ENCODE results near the gene RTL10.

RTL10 gene

GRCh38 chr22:19898831-19899567, 44.3 kb upstream of the RTL10 start:
- POLR2A ChIA-PET = no interaction called here
- TF ChIP-seq ZEB2 (tag by site-specific recombination; IDR thresholded peaks at IDR 0.05) = no peak
- TF ChIP-seq ZNF747 (tag by site-specific recombination; IDR thresholded peaks at IDR 0.05) = no peak
- TF ChIP-seq ZNF248 (tag by site-specific recombination; IDR thresholded peaks at IDR 0.05) = no peak
- no peak for TF ChIP-seq ZNF776 (tag by site-specific recombination; IDR thresholded peaks at IDR 0.05; ENCODE audit: borderline replicate concordance)
- no peak for TF ChIP-seq ZNF488 (tag by site-specific recombination; IDR thresholded peaks at IDR 0.05)
- no peak for TF ChIP-seq SCRT2 (tag by site-specific recombination; IDR thresholded peaks at IDR 0.05)
- no peak for TF ChIP-seq ZNF302 (tag by site-specific recombination; IDR thresholded peaks at IDR 0.05; ENCODE audit: low read depth)
- TF ChIP-seq ZSCAN5A (tag by site-specific recombination; IDR thresholded peaks at IDR 0.05) = no peak
- no peak for TF ChIP-seq PRDM1 (tag by site-specific recombination; IDR thresholded peaks at IDR 0.05)
- TF ChIP-seq KLF10 (tag by site-specific recombination; IDR thresholded peaks at IDR 0.05) = no peak
- no peak for TF ChIP-seq ZNF426 (tag by site-specific recombination; IDR thresholded peaks at IDR 0.05)
- no peak for TF ChIP-seq ZNF830 (tag by site-specific recombination; IDR thresholded peaks at IDR 0.05; ENCODE audit: low read depth)
- no peak for TF ChIP-seq BCL11A (tag by site-specific recombination; IDR thresholded peaks at IDR 0.05; ENCODE audit: low read depth)
- no peak for TF ChIP-seq ZNF610 (tag by site-specific recombination; IDR thresholded peaks at IDR 0.05; ENCODE audit: borderline replicate concordance)
- H3K36me3 ChIP-seq (ENCODE audit: control insufficient read depth in 2 of 2, insufficient read depth in 1 of 2, low read length in 2 of 2) = peaks cover 0 to 20% of the 10 kb centered on the region in 2 experiments; a peak in 1 of 3 replicates
- H3K4me3 ChIP-seq (ENCODE audit: low read depth, low read length) = no peak overlapping the region
- CTCF ChIA-PET = interaction anchor here (0.6 to 2.0 kb wide), 2 partner anchors 9 to 11 kb away, joined by 3 to 8 read pairs; no protein-coding TSS in a partner anchor
- no peaks in the 10 kb centered on the region for H3K9me3 ChIP-seq (ENCODE audit: control insufficient read depth, insufficient read depth, low read depth, low read length)
- H3K4me1 ChIP-seq (ENCODE audit: control insufficient read depth, insufficient read depth, low read length) = no peaks in the 10 kb centered on the region
- no peak overlapping the region for H3K27ac ChIP-seq (ENCODE audit: extremely low read depth, low read depth, low read length)

- no peaks in the 10 kb centered on the region for H3K9me3 ChIP-seq (ENCODE audit: control insufficient read depth, insufficient read depth, low read depth, low read length)
- no peak overlapping the region for H3K27ac ChIP-seq (ENCODE audit: extremely low read depth, low read depth, low read length)
- POLR2A ChIA-PET = no interaction called here
- no peak overlapping the region for H3K4me3 ChIP-seq (ENCODE audit: low read depth, low read length)
- peaks cover 0 to 28% of the 10 kb centered on the region in 2 experiments; a peak in 1 of 3 replicates for H3K36me3 ChIP-seq (ENCODE audit: control insufficient read depth in 2 of 2, insufficient read depth in 1 of 2, low read length in 2 of 2)
- CTCF ChIA-PET = interaction anchor here (0.6 to 2.0 kb wide), 3 partner anchors 12 to 76 kb away, joined by 3 to 8 read pairs (median 5); no protein-coding TSS in a partner anchor
- H3K4me1 ChIP-seq (ENCODE audit: control insufficient read depth, insufficient read depth, low read length) = no peaks in the 10 kb centered on the region
- no peak for TF ChIP-seq ZNF404 (tag by site-specific recombination; IDR thresholded peaks at IDR 0.05)
- no peak for TF ChIP-seq ZNF398 (tag by site-specific recombination; IDR thresholded peaks at IDR 0.05)
- TF ChIP-seq YY1 (tag by site-specific recombination; IDR thresholded peaks at IDR 0.05) = no peak
- TF ChIP-seq ZNF335 (tag by site-specific recombination; conservative IDR thresholded peaks at IDR 0.05) = no peak
- TF ChIP-seq ZNF830 (tag by site-specific recombination; IDR thresholded peaks at IDR 0.05; ENCODE audit: low read depth) = no peak
- no peak for TF ChIP-seq ZNF660 (tag by site-specific recombination; IDR thresholded peaks at IDR 0.05)
- no peak for TF ChIP-seq BCL11A (tag by site-specific recombination; IDR thresholded peaks at IDR 0.05; ENCODE audit: low read depth)
- TF ChIP-seq ZNF175 (tag by site-specific recombination; IDR thresholded peaks at IDR 0.05) = no peak
- TF ChIP-seq PRDM4 (tag by site-specific recombination; IDR thresholded peaks at IDR 0.05) = no peak
- TF ChIP-seq ZBTB49 (tag by site-specific recombination; IDR thresholded peaks at IDR 0.05; ENCODE audit: low read depth) = no peak
- no peak for TF ChIP-seq ZNF449 (tag by site-specific recombination; IDR thresholded peaks at IDR 0.05)
- no peak for TF ChIP-seq ZNF521 (tag by site-specific recombination; IDR thresholded peaks at IDR 0.05)
Measured at GRCh38 chr22:19898145-19898544, 43.5 kb upstream of the RTL10 start.
